KBM-7 (cell line): ENCODE results near the gene GPX7.
A peak's percentile ranks its signal among the peaks of the same experiment; 100 is the strongest.

Experiments used
- DNase-seq: peaks from one replicate; pipeline ENCODE4 v3.0.0-alpha.2; 2015
- in situ Hi-C: fragments of 300-500 bp; cut with MboI; formaldehyde crosslinking; loops from 2 replicates; pipeline ENCODE4 v1.14.3; 2020; ENCODE audit warnings: low sequenced_read_pairs, low pct_unique_long_range_greater_than_20kb, mixed read lengths

Gene GPX7

GRCh38 chr1:52582116-52582696, 20.0 kb upstream of the GPX7 start:
- in situ Hi-C loops, result no loop called here
- no peak for DNase-seq

GRCh38 chr1:52585474-52585873, 16.7 kb upstream of the GPX7 start:
- in situ Hi-C loops, result no loop called here

DNA sequence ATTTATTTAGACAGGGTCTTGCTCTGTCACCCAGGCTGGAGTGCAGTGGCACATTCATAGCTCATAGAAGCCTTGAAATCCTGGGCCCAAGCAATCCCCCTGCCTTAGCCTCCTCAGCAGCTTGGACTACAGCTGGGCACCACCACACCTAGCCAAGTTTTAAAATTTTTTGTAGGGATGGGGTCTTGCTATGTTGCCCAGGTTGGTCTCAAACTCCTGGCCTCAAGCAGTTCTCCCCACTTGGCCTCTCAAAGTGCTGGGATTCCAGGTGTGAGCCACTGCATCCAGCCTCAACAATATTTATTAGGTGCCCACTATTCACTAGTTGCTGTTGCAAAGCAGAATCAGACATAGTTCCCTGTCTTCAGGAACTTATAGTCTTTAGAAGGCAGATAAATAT, 14.1 kb upstream of the GPX7 start:
- in situ Hi-C loops, result no loop called here
- DNase-seq, result no peak

More at GRCh38 chr1:52585474-52585873, 16.7 kb upstream of the GPX7 start:
- DNase-seq, result no peak

DNA sequence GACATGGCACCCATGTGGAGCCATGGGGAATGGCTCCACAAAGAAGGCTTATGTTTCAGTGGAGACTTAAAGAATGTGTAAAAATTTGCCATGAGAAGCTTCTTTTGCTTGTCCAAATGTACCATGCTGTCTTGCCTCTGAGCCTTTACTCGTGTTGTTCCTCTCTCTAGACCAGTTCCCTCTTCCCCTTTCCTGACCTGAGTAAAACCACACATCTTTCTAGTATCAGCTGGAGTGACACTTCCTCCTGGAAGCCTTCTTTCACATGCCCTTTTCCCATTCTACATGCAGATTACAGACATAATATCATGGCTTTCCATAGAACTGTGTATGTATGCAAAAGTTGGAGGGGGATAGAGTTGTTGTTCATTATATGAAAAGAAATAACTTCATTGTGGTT, 13.6 kb upstream of the GPX7 start:
- in situ Hi-C loops, result no loop called here
- DNase-seq, result peak; percentile 55

GRCh38 chr1:52590266-52590665, 11.9 kb upstream of the GPX7 start:
- in situ Hi-C loops, result no loop called here

DNA sequence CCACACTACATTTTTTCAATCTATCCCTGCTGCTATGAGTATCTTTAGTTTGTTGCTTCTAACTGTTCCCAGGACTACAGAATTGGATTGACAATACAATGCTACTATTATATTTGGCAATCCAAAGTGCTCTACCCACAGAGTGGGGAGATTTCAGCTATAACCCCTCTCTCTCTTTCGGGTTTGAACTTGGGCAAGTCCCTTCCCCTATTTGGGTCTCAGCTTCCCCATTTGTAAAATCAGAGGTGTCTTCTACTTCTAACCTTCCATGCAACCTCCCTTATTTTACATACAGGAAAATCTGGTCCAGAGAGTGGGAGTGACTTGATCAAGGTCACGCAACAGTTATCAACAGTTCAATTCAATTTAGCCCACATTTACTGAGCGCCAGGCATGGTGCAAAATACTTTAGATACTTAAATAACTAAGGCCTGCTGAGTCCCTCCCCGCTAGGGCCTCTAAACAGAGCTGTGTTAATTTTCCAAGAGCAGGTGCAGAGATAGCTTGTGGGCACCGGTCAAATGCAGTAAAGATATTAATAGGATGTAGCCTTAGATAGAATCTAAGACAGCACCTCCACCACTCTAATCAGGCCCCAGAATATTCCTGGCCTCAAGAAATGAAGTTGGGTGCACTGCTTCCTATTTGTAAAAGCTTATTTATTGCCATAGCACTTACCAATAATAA, 9.4 kb upstream of the GPX7 start:
- no peak for DNase-seq
- in situ Hi-C loops, result no loop called here

More at GRCh38 chr1:52590266-52590665, 11.9 kb upstream of the GPX7 start:
- DNase-seq, result no peak

DNA sequence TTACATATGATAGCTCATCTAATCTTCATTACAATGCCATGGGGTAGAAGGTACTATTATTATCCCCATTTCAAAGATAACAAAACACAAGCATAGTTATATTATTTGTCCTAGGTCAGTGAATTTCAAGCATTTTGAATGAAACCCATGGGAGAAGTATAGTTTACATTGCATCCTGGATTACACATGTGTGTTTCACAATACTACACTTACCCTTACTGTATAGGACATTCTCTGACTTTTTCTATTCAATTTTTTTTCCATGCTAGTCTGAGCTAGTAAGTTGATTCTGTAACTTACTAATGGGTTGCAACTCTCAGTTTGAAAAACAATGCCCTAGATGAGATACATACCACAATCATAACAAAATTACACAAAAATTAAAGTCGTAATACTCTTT, 8.7 kb upstream of the GPX7 start:
- in situ Hi-C loops, result no loop called here

DNA sequence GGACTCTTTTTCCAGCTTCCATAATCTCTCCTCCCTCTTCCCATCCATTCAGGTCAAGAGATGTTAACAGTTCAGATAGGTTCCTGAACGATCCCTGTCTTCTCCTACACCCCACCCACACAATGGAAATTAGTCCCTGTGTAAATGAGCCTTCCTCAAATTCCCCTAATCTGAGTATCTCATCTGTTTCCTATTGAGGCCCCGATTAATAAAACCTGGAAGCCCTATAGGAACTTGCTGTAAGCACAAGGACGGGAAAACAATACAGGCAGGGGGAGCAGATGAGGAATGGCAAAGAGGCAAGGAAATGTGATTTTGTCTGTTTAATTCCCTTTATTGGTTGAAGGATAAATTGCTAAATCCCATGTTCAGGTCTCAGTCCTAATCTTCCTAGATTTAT, 7.1 kb upstream of the GPX7 start:
- no peak for DNase-seq
- in situ Hi-C loops, result no loop called here

More for the DNA sequence above, 8.7 kb upstream of the GPX7 start:
- DNase-seq, result no peak

- DNase-seq, result no peak
- in situ Hi-C loops, result no loop called here
These were observed 4.3 kb upstream of the GPX7 start for GRCh38 chr1:52597912-52598311.

DNA sequence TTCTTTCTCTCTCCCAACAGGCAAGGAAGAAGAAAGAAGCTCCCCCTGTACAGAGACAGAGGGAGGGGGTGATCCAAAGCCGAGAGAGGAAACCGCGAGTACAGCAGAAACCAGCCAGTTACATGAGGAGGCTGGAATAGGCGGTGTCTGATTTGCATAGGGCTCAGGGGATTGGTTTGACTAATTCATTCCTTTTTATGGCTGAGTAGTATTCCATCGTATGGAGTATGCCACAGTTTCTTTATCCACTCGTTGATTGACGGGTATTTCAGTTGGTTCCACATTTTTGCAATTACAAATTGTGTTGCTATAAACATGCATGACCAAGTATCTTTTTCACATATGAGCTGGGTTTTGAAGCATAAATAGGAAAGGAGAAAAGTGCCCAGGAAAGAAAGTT, 3.4 kb upstream of the GPX7 start:
- DNase-seq, result no peak
- in situ Hi-C loops, result no loop called here

DNA sequence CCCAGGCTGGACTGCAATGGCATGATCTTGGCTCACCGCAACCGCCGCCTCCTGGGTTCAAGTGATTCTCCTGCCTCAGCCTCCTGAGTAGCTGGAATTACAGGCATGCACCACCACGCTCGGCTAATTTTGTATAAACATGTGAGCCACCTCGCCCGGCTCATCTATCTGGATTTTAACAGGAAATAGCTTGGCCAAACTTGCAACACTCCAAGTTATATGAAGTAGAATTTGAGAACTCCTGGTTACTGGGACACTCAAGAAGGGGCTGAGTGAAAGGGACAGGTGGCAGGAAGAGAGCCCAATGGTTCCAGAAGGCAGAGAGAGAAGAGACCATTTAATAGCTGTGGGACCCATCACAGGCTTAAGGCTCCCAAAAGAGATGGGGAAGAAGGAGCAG, 2.9 kb upstream of the GPX7 start:
- DNase-seq, result no peak
- in situ Hi-C loops, result no loop called here

DNA sequence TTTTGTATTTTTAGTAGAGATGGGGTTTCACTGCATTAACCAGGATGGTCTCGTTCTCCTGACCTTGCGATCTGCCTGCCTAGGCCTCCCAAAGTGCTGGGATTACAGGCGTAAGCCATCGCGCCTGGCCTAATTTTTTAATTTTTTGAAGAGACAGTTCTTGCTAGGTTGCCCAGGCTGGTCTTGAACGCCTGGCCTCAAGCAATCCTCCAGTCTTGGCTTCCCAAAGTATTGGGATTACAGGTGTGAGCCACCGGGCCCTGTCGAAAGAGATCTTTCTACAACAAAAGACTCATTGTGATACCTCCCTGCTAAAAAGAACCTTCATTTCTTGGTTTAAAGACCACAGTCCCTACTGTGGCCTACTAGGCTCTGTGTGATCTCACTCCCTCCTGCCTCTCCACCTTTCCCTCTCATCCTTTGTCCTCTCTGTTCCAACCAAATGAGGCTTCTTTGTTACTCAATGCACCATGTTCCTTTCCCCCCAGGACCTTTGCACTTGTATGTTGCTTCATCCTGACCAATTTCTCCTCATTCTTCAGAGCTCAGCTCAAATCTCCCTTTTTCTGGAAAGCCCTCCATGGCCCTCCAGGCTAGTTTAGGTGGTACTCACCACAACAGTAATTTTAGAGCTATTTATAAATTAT, 1.5 kb upstream of the GPX7 start:
- in situ Hi-C loops, result no loop called here
- no peak for DNase-seq

GRCh38 chr1:52601519-52601918, 652 bp upstream of the GPX7 start:
- in situ Hi-C loops, result no loop called here
- DNase-seq, result no peak

DNA sequence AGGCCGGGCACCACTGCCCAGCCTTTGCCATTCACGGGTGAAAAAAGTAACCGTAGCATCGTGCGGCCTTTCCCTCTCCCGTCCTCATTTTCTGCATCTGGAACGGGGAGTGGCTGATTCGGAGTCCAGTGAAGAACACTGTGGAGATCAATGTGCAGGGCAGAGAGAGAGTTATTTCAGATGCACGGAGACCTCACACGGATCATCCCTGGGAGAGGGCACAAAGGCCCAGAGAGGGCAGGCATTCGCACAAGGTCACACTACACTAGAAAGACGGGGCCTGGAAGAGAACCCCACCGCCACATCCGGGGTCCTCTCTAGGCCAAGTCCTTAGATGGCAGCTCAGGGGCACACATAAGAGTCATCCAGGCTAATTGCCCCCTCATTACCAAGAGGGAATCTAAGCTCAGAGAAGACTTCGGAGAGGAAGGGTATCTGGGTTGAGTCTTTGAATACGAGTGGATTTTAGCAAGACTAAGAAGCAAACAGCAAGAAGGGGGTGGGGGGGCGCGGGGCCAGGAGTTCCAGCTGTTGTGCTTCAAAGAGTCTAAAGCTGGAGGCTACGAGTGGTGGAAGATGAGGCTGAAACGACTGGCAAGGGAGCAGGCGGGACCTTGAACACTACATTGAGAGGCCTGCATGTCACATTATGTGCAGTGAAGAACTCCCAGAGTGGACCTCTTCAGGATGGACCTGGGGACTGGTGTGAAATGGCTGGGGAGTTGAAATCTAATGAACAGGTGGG, 857 bp downstream of the GPX7 start:
- in situ Hi-C loops, result no loop called here
- DNase-seq, result peak; percentile 41

GRCh38 chr1:52603630-52604029, 1.5 kb downstream of the GPX7 start:
- DNase-seq, result no peak
- in situ Hi-C loops, result no loop called here

DNA sequence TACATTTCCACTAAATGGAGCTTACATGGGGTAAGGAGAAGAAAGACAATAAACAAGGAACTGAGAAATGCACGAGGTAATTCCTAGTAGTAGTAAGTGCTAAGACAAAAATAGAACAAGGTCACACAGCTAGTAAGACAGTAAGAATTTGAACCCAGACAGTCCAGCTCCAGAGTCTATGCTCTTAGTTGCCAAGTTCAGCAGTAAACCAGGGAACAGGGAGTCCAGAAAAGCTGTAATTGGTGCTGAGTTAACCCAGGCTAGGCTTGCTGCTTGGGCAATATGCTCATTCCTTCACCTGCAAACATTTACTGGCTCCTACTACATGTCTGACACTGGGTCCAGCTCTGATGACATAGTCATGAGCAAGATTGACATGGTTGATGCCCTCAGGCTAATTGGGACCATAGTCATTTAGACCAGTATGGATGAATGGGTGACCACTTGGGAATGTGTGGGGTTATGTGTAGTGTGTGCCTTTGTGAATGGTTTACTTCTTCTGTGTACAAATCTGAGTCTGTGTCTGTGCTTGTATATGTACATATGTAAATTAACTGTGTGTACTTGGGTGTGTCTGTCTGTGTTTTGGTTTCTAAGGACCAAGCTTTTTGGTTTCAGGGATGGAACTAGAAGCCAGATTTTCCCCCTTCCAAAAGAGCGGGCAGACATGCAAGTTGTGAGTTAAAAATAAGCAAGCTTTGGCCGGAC, 2.0 kb downstream of the GPX7 start:
- in situ Hi-C loops, result no loop called here

DNA sequence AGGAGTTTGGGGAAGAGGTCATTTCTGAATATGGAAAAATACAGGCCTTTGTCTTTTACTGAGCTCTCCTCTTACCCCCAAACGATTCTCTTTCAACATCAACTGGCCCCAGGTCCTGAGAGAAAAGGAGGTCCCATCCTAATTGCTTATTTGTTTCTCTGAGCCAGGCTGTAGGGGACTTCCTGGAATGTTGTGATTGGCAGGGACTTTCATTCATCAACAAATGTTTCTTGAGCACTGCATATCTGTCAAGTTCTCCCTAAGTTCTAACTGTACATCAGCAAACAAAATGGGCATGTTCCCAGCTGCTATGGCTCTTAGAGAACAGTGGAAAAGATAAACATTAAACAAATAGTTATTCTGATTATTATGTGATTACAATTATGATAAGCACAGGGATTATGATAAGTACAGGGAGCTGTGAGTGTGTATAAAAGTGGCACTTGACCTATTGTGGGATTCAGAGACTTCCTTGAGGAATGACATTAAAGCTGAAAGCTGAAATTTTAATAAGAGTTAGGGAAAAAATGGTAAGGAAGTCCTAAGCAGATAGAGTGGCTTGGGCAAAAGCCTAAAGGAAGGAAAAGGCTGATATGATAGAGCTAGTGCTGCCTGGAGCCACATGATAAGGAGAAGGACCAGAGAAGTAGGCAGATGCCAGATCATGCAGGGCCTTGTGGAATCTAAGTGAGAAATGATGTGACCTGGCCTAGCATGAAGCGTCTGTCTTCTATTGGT, 11.6 kb downstream of the GPX7 start:
- in situ Hi-C loops, result no loop called here
- DNase-seq, result no peak

More for the DNA sequence above, 2.0 kb downstream of the GPX7 start:
- DNase-seq, result peak; percentile 34

- no peak for DNase-seq
- in situ Hi-C loops, result no loop called here
These were observed 12.5 kb downstream of the GPX7 start for GRCh38 chr1:52614671-52615070.
